A549 (cell line): ENCODE results near the gene CABYR. TPM values are rescaled to one million over a fixed set of nuclear protein-coding genes. Genes with fewer than 3 reads are reported as not detected.

Experiments
- ATAC-seq, 2 experiments: fragments of 200-7000 bp in 1 of 2; fragments of >200 bp in 1 of 2; cut with Nextera tagmentation in 1 of 2; cut with Tn5 transposase in 1 of 2; 3 replicates each; pipeline versions ENCODE4 v1.8.0 to v1.9.1; 2018 to 2020; ENCODE audit warnings: mild to moderate bottlenecking in 1 of 2, moderate library complexity in 1 of 2
- CTCF ChIA-PET: fragments of 300-600 bp; sonication (Branson Sonifier 250); formaldehyde crosslinking; extraction: SDS; loops from one replicate; lab custom pipeline; 2021; ENCODE audit warnings: antibody characterized with exemption, inconsistent platforms; lab: Yijun Ruan, JAX
- POLR2A ChIA-PET: fragments of 350-600 bp; formaldehyde crosslinking; extraction: SDS; loops from one replicate; lab custom pipeline; 2021; ENCODE audit warnings: antibody characterized with exemption, inconsistent platforms; lab: Yijun Ruan, JAX
- DNase-seq, 2 experiments: peaks; one replicate each; pipeline versions ENCODE4 v3.0.0 to v3.0.0-alpha.2; 2011 to 2016; ENCODE audit warnings: low read depth in 1 of 2, low spot score in 1 of 2
- FAIRE-seq: peaks from 2 replicates; lab custom pipeline; 2011; peaks lifted over from hg19 to GRCh38; lab: Jason Lieb, UNC
- H3K27ac ChIP-seq, 2 experiments: fragments of >200 bp; sonication (Bioruptor Twin); formaldehyde crosslinking; 3 replicates each; pipeline ENCODE4 v1.5.1; 2016 to 2017
- H3K4me1 ChIP-seq: fragments of >200 bp; sonication (Bioruptor Twin); formaldehyde crosslinking; 3 replicates; pipeline ENCODE4 v1.6.1; 2016
- H3K4me2 ChIP-seq: fragments of >200 bp; sonication (Bioruptor Twin); formaldehyde crosslinking; 3 replicates; pipeline ENCODE4 v1.6.1; 2016
- H3K4me3 ChIP-seq: fragments of >200 bp; sonication (Bioruptor Twin); formaldehyde crosslinking; 3 replicates; pipeline ENCODE4 v1.5.1; 2016
- H3K9me3 ChIP-seq: fragments of >200 bp; sonication (Bioruptor Twin); formaldehyde crosslinking; 3 replicates; pipeline ENCODE4 v1.6.1; 2016
- BHLHE40 ChIP-seq: IDR thresholded peaks from 2 replicates; pipeline ENCODE4 v1.6.1; 2012; ENCODE audit warnings: low read depth, low read length, inconsistent platforms
- CBX2 ChIP-seq: fragments of 200-600 bp; sonication (generic); IDR thresholded peaks from 2 replicates; pipeline ENCODE4 v1.6.1; 2016; ENCODE audit warnings: low read depth, mild to moderate bottlenecking, borderline replicate concordance
- CBX8 ChIP-seq: fragments of 200-600 bp; sonication (generic); IDR thresholded peaks from 2 replicates; pipeline ENCODE4 v1.6.1; 2016
- EP300 ChIP-seq, 2 experiments: fragments of >200 bp; sonication (Bioruptor Twin); formaldehyde crosslinking; IDR thresholded peaks; 2 replicates in 1 of 2; 3 replicates in 1 of 2; pipeline ENCODE4 v1.6.1; 2016 to 2017
- FOSL2 ChIP-seq, 2 experiments: fragments of 450-650 bp in 1 of 2; fragments of >200 bp in 1 of 2; sonication (Bioruptor Twin) in 1 of 2; formaldehyde crosslinking; IDR thresholded peaks; 2 replicates each; pipeline versions ENCODE4 v1.5.0 to v1.6.1; 2016 to 2020; ENCODE audit warnings: mild to moderate bottlenecking in 1 of 2, moderate library complexity in 1 of 2
- GATA3 ChIP-seq: IDR thresholded peaks from 2 replicates; pipeline ENCODE4 v1.6.1; 2012; ENCODE audit warnings: borderline replicate concordance
- JUNB ChIP-seq: fragments of >200 bp; sonication (Bioruptor Twin); formaldehyde crosslinking; IDR thresholded peaks from 2 replicates; pipeline ENCODE4 v1.6.1; 2016
- KDM1A ChIP-seq: fragments of 200-600 bp; sonication (generic); IDR thresholded peaks from 2 replicates; pipeline ENCODE4 v1.6.1; 2016; ENCODE audit warnings: low read depth, mild to moderate bottlenecking
- KDM5A ChIP-seq: fragments of 200-600 bp; sonication (generic); IDR thresholded peaks from 2 replicates; pipeline ENCODE4 v1.6.1; 2016; ENCODE audit warnings: antibody characterized with exemption, mild to moderate bottlenecking
- MYC ChIP-seq: IDR thresholded peaks from 2 replicates; pipeline ENCODE4 v1.6.1; 2012; ENCODE audit warnings: mild to moderate bottlenecking, inconsistent platforms, low read length, improper control_type of control experiment, borderline replicate concordance
- NR3C1 ChIP-seq: fragments of >200 bp; sonication (Bioruptor Twin); formaldehyde crosslinking; IDR thresholded peaks from 3 replicates; pipeline ENCODE4 v1.6.1; 2017
- POLR2A ChIP-seq: IDR thresholded peaks from 2 replicates; pipeline ENCODE4 v1.6.1; 2012; ENCODE audit warnings: mild to moderate bottlenecking, low read length
- POLR2AphosphoS2 ChIP-seq: conservative IDR thresholded peaks from 2 replicates; pipeline ENCODE4 v1.6.1; 2012; ENCODE audit warnings: low read length, improper control_type of control experiment, inconsistent platforms
- RAD21 ChIP-seq, 2 experiments: fragments of >200 bp in 1 of 2; sonication (Bioruptor Twin) in 1 of 2; formaldehyde crosslinking in 1 of 2; IDR thresholded peaks in 1 of 2; conservative IDR thresholded peaks in 1 of 2; 2 replicates in 1 of 2; 3 replicates in 1 of 2; pipeline ENCODE4 v1.6.1; 2012 to 2018; ENCODE audit warnings: inconsistent platforms in 1 of 2
- RARB ChIP-seq: fragments of 250-450 bp; sonication (Bioruptor Pico); IDR thresholded peaks from 2 replicates; pipeline ENCODE4 v1.8.0; 2021; ENCODE audit warnings: mild to moderate bottlenecking, moderate library complexity
- SMC3 ChIP-seq: fragments of >200 bp; sonication (Bioruptor Twin); formaldehyde crosslinking; IDR thresholded peaks from 3 replicates; pipeline ENCODE4 v1.6.1; 2018; ENCODE audit warnings: inconsistent platforms
- SREBF2 ChIP-seq: fragments of 450-650 bp; IDR thresholded peaks from 2 replicates; pipeline ENCODE4 v1.6.1; 2014; ENCODE audit warnings: mild to moderate bottlenecking, moderate library complexity
- ZSCAN20 ChIP-seq: fragments of 250-450 bp; sonication (Bioruptor Pico); IDR thresholded peaks from 2 replicates; pipeline ENCODE4 v1.8.0; 2022; ENCODE audit warnings: mild to moderate bottlenecking, moderate library complexity
- WGBS: methylation state at CpG from one replicate; pipeline ENCODE4 v1.1.6; 2017; ENCODE audit errors: missing lambda C conversion rate; 5-methylcytosine and 5-hydroxymethylcytosine counted together
- polyA plus RNA-seq, 4 experiments: library from polyadenylated mRNA; depleted of rRNA in 3 of 4; stranded (reverse); fragments of >200 nt; fragmentation: RNase III in 1 of 4; extraction: RNeasy Plus Mini Kit Qiagen cat#74134 plus additional on column Dnase treatment in 1 of 4; gene quantifications; 2 replicates in 3 of 4; 3 replicates in 1 of 4; pipeline ENCODE4 v1.2.3, GENCODE V29; 2011 to 2017
- TF ChIP-seq, protein P1 (sequence below): fragments of 450-650 bp; IDR thresholded peaks from 2 replicates; pipeline ENCODE4 v1.6.1; 2014; ENCODE audit warnings: antibody characterized with exemption
- TF ChIP-seq, protein P2 (sequence below): IDR thresholded peaks from 2 replicates; pipeline ENCODE4 v1.6.1; 2012
- TF ChIP-seq, protein P3 (sequence below): fragments of >200 bp; sonication (Bioruptor Twin); formaldehyde crosslinking; IDR thresholded peaks from 3 replicates; pipeline ENCODE4 v1.5.1; 2016

The CABYR gene
- polyA plus RNA-seq, 2 of the 4 experiments (the other 2 are of a cell fraction): 14.8 to 22.1 TPM

DNA sequence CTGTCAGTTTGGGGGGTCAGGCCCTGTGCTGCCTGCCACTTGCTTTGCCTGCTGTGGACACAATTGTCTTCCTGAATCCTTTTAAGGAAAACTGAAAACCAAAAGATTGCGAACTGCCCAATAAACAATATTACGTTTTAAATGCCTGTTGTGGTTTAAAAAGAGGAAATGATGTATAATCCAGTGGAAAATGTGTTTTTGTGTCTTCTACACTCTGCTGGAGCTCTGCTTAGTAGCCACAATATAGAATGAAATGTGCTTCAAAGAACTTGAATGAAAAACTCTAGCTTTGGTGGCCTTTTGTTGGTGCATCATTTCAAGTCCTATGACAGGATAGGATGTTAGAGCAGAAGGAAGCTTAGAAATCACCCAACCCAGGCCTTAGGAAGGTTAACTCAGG, 23.2 kb upstream of the CABYR start:
- 90% methylated on average over 2 of the region's 2 CpGs for WGBS
- no peaks in the 10 kb centered on the region for H3K9me3 ChIP-seq
- TF ChIP-seq RARB: no peak
- peak overlapping the region in 1 of 2 experiments; percentile 26; a peak in 1 of 6 replicates for H3K27ac ChIP-seq
- DNase-seq: no peak
- H3K4me3 ChIP-seq: no peak overlapping the region
- POLR2A ChIA-PET: no interaction called here
- CTCF ChIA-PET: interaction anchor here (1.4 kb wide), 2 partner anchors 12 to 197 kb away, joined by 3 to 4 read pairs; no protein-coding TSS in a partner anchor
- no peak for ATAC-seq
- H3K4me1 ChIP-seq: peaks cover 18% of the 10 kb centered on the region
- FAIRE-seq: no peak
- no peak overlapping the region for H3K4me2 ChIP-seq

DNA sequence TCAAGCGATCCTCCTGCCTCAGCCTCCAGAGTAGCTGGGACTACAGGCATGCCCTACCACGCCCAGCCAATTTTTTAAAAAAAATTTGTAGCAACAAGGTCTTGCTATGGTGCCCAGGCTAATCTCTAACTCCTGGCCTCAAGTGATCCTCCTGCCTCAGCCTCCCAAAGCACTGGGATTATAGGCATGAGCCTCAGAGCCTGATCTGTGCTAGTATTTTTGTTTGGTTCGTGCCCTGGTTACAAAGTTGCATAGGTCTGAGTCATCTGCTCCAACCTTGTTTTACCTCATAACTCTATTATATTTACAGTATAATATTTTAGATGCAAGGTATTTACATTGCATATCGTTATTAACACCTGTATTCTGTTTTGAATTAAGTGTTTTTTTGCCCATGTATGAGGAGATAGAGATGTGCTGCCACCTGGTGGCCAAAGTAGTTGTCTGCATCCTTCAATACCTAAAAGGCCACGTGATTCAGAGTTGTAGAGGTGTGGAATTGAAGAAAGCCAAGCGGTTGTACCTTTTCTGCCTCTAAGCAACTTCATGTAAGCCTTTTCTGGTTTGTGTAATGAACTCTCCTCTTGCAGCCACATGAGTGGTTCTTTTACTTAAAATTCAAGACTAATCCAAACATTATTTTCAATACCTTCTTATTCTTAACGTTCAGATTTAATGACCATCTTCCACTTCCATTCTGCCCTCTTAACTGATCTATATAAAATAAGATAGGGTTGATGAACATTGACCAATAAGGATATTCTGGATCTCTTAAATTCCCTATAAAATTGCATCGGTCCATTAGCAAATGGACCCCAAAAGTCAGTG, 19.9 kb upstream of the CABYR start:
- peak; percentile 35 to 72 for DNase-seq
- Histone ChIP-seq H3K27ac (no peak overlapping the region), H3K4me2 (no peak overlapping the region), H3K4me1 (peaks cover 4% of the 10 kb centered on the region; the same call in 1 of the 3 replicates), H3K4me3 (no peak overlapping the region), H3K9me3 (no peaks in the 10 kb centered on the region)
- TF ChIP-seq ZSCAN20 (CRISPR knock-in tag): no peak
- TF ChIP-seq RAD21 (conservative IDR thresholded peaks at IDR 0.05 in 1 of 2, IDR thresholded peaks at IDR 0.05 in 1 of 2): peak; percentile 84 to 86
- TF ChIP-seq EP300 (IDR thresholded peaks at IDR 0.05): no peak
- TF ChIP-seq, protein P1, sequence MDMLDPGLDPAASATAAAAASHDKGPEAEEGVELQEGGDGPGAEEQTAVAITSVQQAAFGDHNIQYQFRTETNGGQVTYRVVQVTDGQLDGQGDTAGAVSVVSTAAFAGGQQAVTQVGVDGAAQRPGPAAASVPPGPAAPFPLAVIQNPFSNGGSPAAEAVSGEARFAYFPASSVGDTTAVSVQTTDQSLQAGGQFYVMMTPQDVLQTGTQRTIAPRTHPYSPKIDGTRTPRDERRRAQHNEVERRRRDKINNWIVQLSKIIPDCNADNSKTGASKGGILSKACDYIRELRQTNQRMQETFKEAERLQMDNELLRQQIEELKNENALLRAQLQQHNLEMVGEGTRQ: peak; percentile 82
- no peak for TF ChIP-seq MYC
- TF ChIP-seq, protein P2, sequence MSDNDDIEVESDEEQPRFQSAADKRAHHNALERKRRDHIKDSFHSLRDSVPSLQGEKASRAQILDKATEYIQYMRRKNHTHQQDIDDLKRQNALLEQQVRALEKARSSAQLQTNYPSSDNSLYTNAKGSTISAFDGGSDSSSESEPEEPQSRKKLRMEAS: peak; percentile 49; the same call in 1 of the 2 replicates
- TF ChIP-seq, protein P3, sequence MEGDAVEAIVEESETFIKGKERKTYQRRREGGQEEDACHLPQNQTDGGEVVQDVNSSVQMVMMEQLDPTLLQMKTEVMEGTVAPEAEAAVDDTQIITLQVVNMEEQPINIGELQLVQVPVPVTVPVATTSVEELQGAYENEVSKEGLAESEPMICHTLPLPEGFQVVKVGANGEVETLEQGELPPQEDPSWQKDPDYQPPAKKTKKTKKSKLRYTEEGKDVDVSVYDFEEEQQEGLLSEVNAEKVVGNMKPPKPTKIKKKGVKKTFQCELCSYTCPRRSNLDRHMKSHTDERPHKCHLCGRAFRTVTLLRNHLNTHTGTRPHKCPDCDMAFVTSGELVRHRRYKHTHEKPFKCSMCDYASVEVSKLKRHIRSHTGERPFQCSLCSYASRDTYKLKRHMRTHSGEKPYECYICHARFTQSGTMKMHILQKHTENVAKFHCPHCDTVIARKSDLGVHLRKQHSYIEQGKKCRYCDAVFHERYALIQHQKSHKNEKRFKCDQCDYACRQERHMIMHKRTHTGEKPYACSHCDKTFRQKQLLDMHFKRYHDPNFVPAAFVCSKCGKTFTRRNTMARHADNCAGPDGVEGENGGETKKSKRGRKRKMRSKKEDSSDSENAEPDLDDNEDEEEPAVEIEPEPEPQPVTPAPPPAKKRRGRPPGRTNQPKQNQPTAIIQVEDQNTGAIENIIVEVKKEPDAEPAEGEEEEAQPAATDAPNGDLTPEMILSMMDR: peak; percentile 84
- no peak for TF ChIP-seq POLR2A
- peak; percentile 73 for TF ChIP-seq SMC3
- no peak for TF ChIP-seq BHLHE40
- TF ChIP-seq NR3C1: no peak
- TF ChIP-seq JUNB: no peak
- no peak for TF ChIP-seq CBX8
- no peak for TF ChIP-seq SREBF2
- no peak for TF ChIP-seq FOSL2 (IDR thresholded peaks at IDR 0.05)
- TF ChIP-seq FOSL2 (CRISPR knock-in tag; IDR thresholded peaks at IDR 0.05): no peak
- peak; percentile 68 to 81; a peak in 5 of 6 replicates for ATAC-seq
- ChIA-PET CTCF (interaction anchor here (0.8 to 1.6 kb wide), 15 partner anchors 8 to 1046 kb away, joined by 3 to 6 read pairs (median 3); no protein-coding TSS in a partner anchor), POLR2A (no interaction called here)
- no peak for FAIRE-seq
- WGBS: 60% methylated on average over 8 of the region's 8 CpGs

DNA sequence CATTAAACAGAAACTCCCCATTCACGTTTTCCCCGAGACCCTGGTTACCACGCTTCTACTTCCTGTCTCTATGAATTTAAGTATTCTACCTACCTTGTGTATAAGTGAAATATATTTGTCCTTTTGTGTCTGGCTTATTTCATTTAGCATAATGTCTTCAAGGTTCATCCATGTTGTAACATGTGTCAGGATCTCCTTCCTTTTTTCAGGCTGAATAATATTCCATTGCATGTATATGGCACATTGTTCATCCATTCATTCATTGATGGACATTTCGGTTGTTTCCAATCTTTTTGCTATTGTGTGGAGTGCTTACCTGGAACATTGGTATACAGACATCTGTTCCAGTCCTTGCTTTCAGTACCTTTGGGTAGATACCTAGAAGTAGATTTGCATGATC, 18.2 kb upstream of the CABYR start:
- TF ChIP-seq KDM1A (no peak), POLR2AphosphoS2 (no peak), SMC3 (no peak), CBX2 (no peak), GATA3 (no peak), KDM5A (no peak)
- FAIRE-seq (no peak), ATAC-seq (no peak), DNase-seq (no peak)
- POLR2A ChIA-PET: interaction anchor here (1.3 kb wide), 1 partner anchor 18 kb away, joined by 5 read pairs; the partner anchor contains the start of gene CABYR
- no peaks in the 10 kb centered on the region for H3K9me3 ChIP-seq
- H3K4me2 ChIP-seq: no peak overlapping the region
- CTCF ChIA-PET: interaction anchor here (1.1 kb wide), 1 partner anchor 13 kb away, joined by 4 read pairs; no protein-coding TSS in a partner anchor
- H3K4me1 ChIP-seq: no peaks in the 10 kb centered on the region
- 90% methylated on average over 4 of the region's 4 CpGs for WGBS
- H3K27ac ChIP-seq: no peak overlapping the region
- H3K4me3 ChIP-seq: no peak overlapping the region
